Stimulated activated CD8-positive, alpha-beta memory T cell treated with anti-CD3 and anti-CD28 coated beads, Interleukin-4, amount 100 ng/mL, for 24 hours (primary cell): ENCODE results near the gene PDE3A.
"Not testable (repeated sequence)": the region's sequence is repeated elsewhere in the genome, so short reads cannot be mapped to it uniquely, and the experiment has no call there.

ENCODE experiments used
- DNase-seq: peaks from one replicate; pipeline ENCODE4 v3.0.0-alpha.2; 2020; ENCODE audit warnings: low read depth

PDE3A gene

GRCh38 chr12:20551742-20552442 is 183.6 kb downstream of the PDE3A start:
- not testable (repeated sequence) for DNase-seq

- not testable (repeated sequence) for DNase-seq
Observed at GRCh38 chr12:20552586-20552985, 184.2 kb downstream of the PDE3A start.

GRCh38 chr12:20555015-20555414 is 186.7 kb downstream of the PDE3A start:
- DNase-seq: no peak

- DNase-seq: no peak
Observed at GRCh38 chr12:20555771-20556170, 187.4 kb downstream of the PDE3A start.

GRCh38 chr12:20557096-20557495 is 188.8 kb downstream of the PDE3A start:
- no peak for DNase-seq

- no peak for DNase-seq
Observed at GRCh38 chr12:20560935-20561334, 192.6 kb downstream of the PDE3A start.

- no peak for DNase-seq
Observed at GRCh38 chr12:20561871-20562270, 193.5 kb downstream of the PDE3A start.

GRCh38 chr12:20567413-20567812 is 199.1 kb downstream of the PDE3A start:
- no peak for DNase-seq

- no peak for DNase-seq
Observed at GRCh38 chr12:20572451-20572850, 204.1 kb downstream of the PDE3A start.

- DNase-seq: no peak
Observed at GRCh38 chr12:20576528-20576927, 208.2 kb downstream of the PDE3A start.

- DNase-seq: no peak
Observed at GRCh38 chr12:20577054-20577453, 208.7 kb downstream of the PDE3A start.

- DNase-seq: no peak
Observed at GRCh38 chr12:20578142-20578541, 209.8 kb downstream of the PDE3A start.

GRCh38 chr12:20585055-20585625 is 216.8 kb downstream of the PDE3A start:
- no peak for DNase-seq

- no peak for DNase-seq
Observed at GRCh38 chr12:20585913-20586312, 217.6 kb downstream of the PDE3A start.

GRCh38 chr12:20588042-20588441 is 219.7 kb downstream of the PDE3A start:
- DNase-seq: no peak

GRCh38 chr12:20590570-20590969 is 222.2 kb downstream of the PDE3A start:
- DNase-seq: no peak

GRCh38 chr12:20592556-20592955 is 224.2 kb downstream of the PDE3A start:
- no peak for DNase-seq

GRCh38 chr12:20593611-20594010 is 225.3 kb downstream of the PDE3A start:
- no peak for DNase-seq

GRCh38 chr12:20596061-20596460 is 227.7 kb downstream of the PDE3A start:
- DNase-seq: no peak

- DNase-seq: no peak
Observed at GRCh38 chr12:20599757-20600156, 231.4 kb downstream of the PDE3A start.

- DNase-seq: no peak
Observed at GRCh38 chr12:20601668-20602280, 233.4 kb downstream of the PDE3A start.

- no peak for DNase-seq
Observed at GRCh38 chr12:20602641-20603391, 234.5 kb downstream of the PDE3A start.
